ENCODE measurements around the gene KCTD17. TPM values are rescaled to one million over a fixed set of nuclear protein-coding genes. Genes with fewer than 3 reads are reported as not detected.

KCTD17 gene
- total RNA-seq, 2 experiments from 2014 or later = 17.3 to 17.9 TPM

- no peak for ATAC-seq (ENCODE audit: poor library complexity)
- H3K9me3 Mint-ChIP-seq = no peaks in the 10 kb centered on the region
- Histone ChIP-seq H3K27me3 (ENCODE audit: control insufficient read depth in 1 of 2, insufficient read depth in 2 of 2, low read length in 2 of 2) (peaks cover 0 to 4% of the 10 kb centered on the region in 2 experiments), H3K27ac (ENCODE audit: low read depth in 1 of 2, low read length in 2 of 2) (no peak overlapping the region), H3K9me3 (ENCODE audit: control insufficient read depth in 1 of 2, insufficient read depth in 1 of 2, low read length in 2 of 2) (no peaks in the 10 kb centered on the region), H3K4me3 (ENCODE audit: low read length) (no peak overlapping the region), H3K36me3 (ENCODE audit: insufficient read depth, low read length) (no peaks in the 10 kb centered on the region), H3K4me1 (ENCODE audit: insufficient read depth, low read length) (peaks cover 29% of the 10 kb centered on the region)
- intact Hi-C loops (cut with DNase I, micrococcal nuclease) = loop anchor here in 1 of 2 experiments (10.0 kb wide), 1 partner anchor 73 kb away; no protein-coding TSS in a partner anchor
- TF ChIP-seq, protein P1, sequence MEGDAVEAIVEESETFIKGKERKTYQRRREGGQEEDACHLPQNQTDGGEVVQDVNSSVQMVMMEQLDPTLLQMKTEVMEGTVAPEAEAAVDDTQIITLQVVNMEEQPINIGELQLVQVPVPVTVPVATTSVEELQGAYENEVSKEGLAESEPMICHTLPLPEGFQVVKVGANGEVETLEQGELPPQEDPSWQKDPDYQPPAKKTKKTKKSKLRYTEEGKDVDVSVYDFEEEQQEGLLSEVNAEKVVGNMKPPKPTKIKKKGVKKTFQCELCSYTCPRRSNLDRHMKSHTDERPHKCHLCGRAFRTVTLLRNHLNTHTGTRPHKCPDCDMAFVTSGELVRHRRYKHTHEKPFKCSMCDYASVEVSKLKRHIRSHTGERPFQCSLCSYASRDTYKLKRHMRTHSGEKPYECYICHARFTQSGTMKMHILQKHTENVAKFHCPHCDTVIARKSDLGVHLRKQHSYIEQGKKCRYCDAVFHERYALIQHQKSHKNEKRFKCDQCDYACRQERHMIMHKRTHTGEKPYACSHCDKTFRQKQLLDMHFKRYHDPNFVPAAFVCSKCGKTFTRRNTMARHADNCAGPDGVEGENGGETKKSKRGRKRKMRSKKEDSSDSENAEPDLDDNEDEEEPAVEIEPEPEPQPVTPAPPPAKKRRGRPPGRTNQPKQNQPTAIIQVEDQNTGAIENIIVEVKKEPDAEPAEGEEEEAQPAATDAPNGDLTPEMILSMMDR (IDR thresholded peaks at IDR 0.05) = no peak
- POLR2A ChIA-PET = no interaction called here
- no peak for DNase-seq
- H3K4me3 Mint-ChIP-seq = peak overlapping the region; percentile 61
- peaks cover 11% of the 10 kb centered on the region for H3K4me1 Mint-ChIP-seq (ENCODE audit: low read depth)
- CTCF ChIA-PET = no interaction called here
- no peaks in the 10 kb centered on the region for H3K36me3 Mint-ChIP-seq (ENCODE audit: low read depth)
- H3K27ac Mint-ChIP-seq = no peak overlapping the region
- peaks cover 13% of the 10 kb centered on the region for H3K27me3 Mint-ChIP-seq
These were observed 34.2 kb upstream of the KCTD17 start for GRCh38 chr22:37017356-37017755.

- H3K27ac Mint-ChIP-seq = no peak overlapping the region
- Histone ChIP-seq H3K36me3 (ENCODE audit: insufficient read depth, low read length) (no peaks in the 10 kb centered on the region), H3K4me3 (ENCODE audit: low read length) (peak overlapping the region; percentile 42), H3K4me1 (ENCODE audit: insufficient read depth, low read length) (peaks cover 29% of the 10 kb centered on the region), H3K9me3 (ENCODE audit: control insufficient read depth in 1 of 2, insufficient read depth in 1 of 2, low read length in 2 of 2) (no peaks in the 10 kb centered on the region), H3K27ac (ENCODE audit: low read depth in 1 of 2, low read length in 2 of 2) (no peak overlapping the region), H3K27me3 (ENCODE audit: control insufficient read depth in 1 of 2, insufficient read depth in 2 of 2, low read length in 2 of 2) (peaks cover 0 to 4% of the 10 kb centered on the region in 2 experiments)
- ChIA-PET POLR2A (interaction anchor here (1.2 kb wide), 2 partner anchors 224 to 242 kb away, joined by 3 to 4 read pairs; partner anchors contain the start of gene IFT27), CTCF (no interaction called here)
- H3K9me3 Mint-ChIP-seq = no peaks in the 10 kb centered on the region
- peaks cover 11% of the 10 kb centered on the region for H3K4me1 Mint-ChIP-seq (ENCODE audit: low read depth)
- H3K36me3 Mint-ChIP-seq (ENCODE audit: low read depth) = no peaks in the 10 kb centered on the region
- intact Hi-C loops (cut with DNase I, micrococcal nuclease) = loop anchor here in 1 of 2 experiments (10.0 kb wide), 1 partner anchor 73 kb away; no protein-coding TSS in a partner anchor
- H3K4me3 Mint-ChIP-seq = peak overlapping the region; percentile 85
- TF ChIP-seq, protein P1 (IDR thresholded peaks at IDR 0.05) = no peak
- DNase-seq (peak in 1 of 14 experiments; percentile 5), ATAC-seq (ENCODE audit: poor library complexity) (no peak)
- H3K27me3 Mint-ChIP-seq = peaks cover 13% of the 10 kb centered on the region
These were observed 33.3 kb upstream of the KCTD17 start for GRCh38 chr22:37018086-37018814.

DNA sequence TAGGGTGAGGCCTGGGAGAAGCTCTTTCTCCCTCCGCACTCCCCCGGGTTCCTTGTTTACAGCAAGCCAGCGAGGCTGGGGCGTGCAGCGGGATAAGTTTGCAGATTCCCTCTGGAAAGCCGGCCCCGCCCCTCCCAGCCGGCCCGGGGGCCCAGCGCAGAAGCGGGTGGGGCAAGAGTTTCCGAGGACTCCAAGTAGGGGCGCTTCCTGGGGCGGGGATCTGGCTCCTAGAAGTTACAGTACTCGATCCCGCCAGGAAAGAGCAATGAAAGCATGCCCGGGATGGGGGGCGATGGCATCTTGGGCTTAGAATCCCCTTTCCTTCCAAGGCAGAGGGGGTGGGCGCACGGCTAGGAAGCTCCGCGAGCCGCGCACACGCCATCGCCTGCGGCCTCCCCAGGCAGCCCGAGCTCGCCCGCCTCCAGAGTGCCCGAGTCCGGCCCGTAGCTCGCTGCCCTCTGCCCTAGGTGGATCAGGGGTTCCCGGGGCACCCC, 32.7 kb upstream of the KCTD17 start:
- Mint-ChIP-seq H3K27me3 (peaks cover 13% of the 10 kb centered on the region), H3K4me1 (ENCODE audit: low read depth) (peaks cover 11% of the 10 kb centered on the region), H3K27ac (no peak overlapping the region), H3K9me3 (no peaks in the 10 kb centered on the region), H3K36me3 (ENCODE audit: low read depth) (no peaks in the 10 kb centered on the region), H3K4me3 (peak overlapping the region; percentile 85)
- peak overlapping the region; percentile 42 for H3K4me3 ChIP-seq (ENCODE audit: low read length)
- TF ChIP-seq, protein P1 (IDR thresholded peaks at IDR 0.05) = no peak
- H3K9me3 ChIP-seq (ENCODE audit: control insufficient read depth in 1 of 2, insufficient read depth in 1 of 2, low read length in 2 of 2) = no peaks in the 10 kb centered on the region
- ATAC-seq (ENCODE audit: poor library complexity) (no peak), DNase-seq (peak in 1 of 14 experiments; percentile 30)
- H3K27me3 ChIP-seq (ENCODE audit: control insufficient read depth in 1 of 2, insufficient read depth in 2 of 2, low read length in 2 of 2) = peaks cover 0 to 4% of the 10 kb centered on the region in 2 experiments
- no peak overlapping the region for H3K27ac ChIP-seq (ENCODE audit: low read depth in 1 of 2, low read length in 2 of 2)
- ChIA-PET CTCF (interaction anchor here (0.6 to 0.7 kb wide), 3 partner anchors 101 to 246 kb away, joined by 3 to 5 read pairs (median 5); no protein-coding TSS in a partner anchor), POLR2A (interaction anchor here (0.8 to 1.2 kb wide), 3 partner anchors 183 to 243 kb away, joined by 3 to 4 read pairs (median 3); partner anchors contain the start of gene IFT27)
- no peaks in the 10 kb centered on the region for H3K36me3 ChIP-seq (ENCODE audit: insufficient read depth, low read length)
- intact Hi-C loops (cut with DNase I, micrococcal nuclease) = loop anchor here in 1 of 2 experiments (10.0 kb wide), 1 partner anchor 74 kb away; no protein-coding TSS in a partner anchor
- peaks cover 29% of the 10 kb centered on the region for H3K4me1 ChIP-seq (ENCODE audit: insufficient read depth, low read length)
